ENCODE data around the gene KIRREL3.

GRCh38 chr11:126450198-126450597, 550.4 kb downstream of the KIRREL3 start:
- no peak for TF ChIP-seq CTCF (conservative IDR thresholded peaks at IDR 0.05)
- no peak for TF ChIP-seq ZFX (IDR thresholded peaks at IDR 0.05)
